Brain microvascular endothelial cell (primary cell): Measurements from ENCODE around the gene PDE6B.

Experiments
- DNase-seq: peaks from one replicate; pipeline ENCODE4 v3.0.0-alpha.2; 2020
- H3K27ac ChIP-seq: fragments of 250-450 bp; sonication (Bioruptor Pico); 2 replicates; pipeline ENCODE4 v1.5.1; 2020; ENCODE audit warnings: mild to moderate bottlenecking, moderate library complexity
- H3K27me3 ChIP-seq: fragments of 250-450 bp; sonication (Bioruptor Pico); replicated peaks from 2 replicates; pipeline ENCODE4 v1.5.1; 2020; ENCODE audit warnings: mild to moderate bottlenecking
- H3K36me3 ChIP-seq: fragments of 250-450 bp; sonication (Bioruptor Pico); replicated peaks from 2 replicates; pipeline ENCODE4 v1.5.1; 2020; ENCODE audit warnings: mild to moderate bottlenecking
- H3K4me3 ChIP-seq: 2 replicates; pipeline ENCODE4 v1.5.1; 2011; ENCODE audit warnings: low read depth, mild to moderate bottlenecking, control low read depth, low read length, moderate library complexity
- in situ Hi-C: cut with HindIII; loops from 2 replicates; pipeline ENCODE4 v1.10.0; 2017; ENCODE audit warnings: low sequenced_read_pairs, low pct_ligation_motif_present
- TF ChIP-seq, protein P1 (sequence below): IDR thresholded peaks from 2 replicates; pipeline ENCODE4 v1.5.1; 2011; ENCODE audit warnings: low read depth, mild to moderate bottlenecking, moderate library complexity, low read length, control low read depth, inconsistent platforms; ENCODE audit errors: missing control alignments

PDE6B gene

DNA sequence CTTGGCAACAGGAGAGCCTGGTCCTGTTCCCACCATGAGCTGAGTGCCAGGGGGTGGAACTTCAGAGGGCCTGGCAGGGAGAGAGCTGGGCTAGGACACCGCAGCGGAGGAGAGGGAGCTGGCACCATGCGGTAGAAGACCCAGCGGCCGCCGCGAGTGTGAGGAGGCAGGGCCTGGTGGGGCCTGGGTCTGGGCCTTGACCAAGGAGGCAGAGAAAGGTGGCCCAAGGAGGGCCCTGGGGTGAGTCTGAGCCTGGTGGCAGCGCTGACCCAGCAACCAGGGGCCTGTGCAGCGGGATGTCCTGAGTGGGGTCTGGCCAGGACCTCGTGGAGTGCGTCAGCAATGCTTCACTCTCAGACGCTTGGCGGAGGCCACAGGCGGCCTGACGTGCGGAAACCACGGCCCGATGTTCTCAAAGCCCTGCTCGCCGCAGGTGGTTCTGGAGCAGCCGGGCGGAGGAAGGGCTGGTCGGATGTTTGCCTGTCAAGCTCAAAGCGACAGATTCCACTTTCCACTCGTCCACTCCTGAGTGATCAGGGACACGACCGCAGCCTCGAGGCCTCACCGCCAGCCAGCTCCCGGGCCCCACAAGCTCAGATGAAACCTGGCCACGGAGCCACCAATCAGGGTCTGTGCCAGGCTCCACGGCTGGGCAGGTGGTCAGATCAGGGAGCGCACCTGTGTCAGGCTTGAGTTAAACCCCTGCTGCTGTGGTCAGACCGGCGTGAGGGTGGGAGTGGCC is 27.9 kb downstream of the PDE6B start:
- Histone ChIP-seq H3K27ac (no peak overlapping the region), H3K4me3 (no peak overlapping the region), H3K36me3 (no peaks in the 10 kb centered on the region), H3K27me3 (no peaks in the 10 kb centered on the region)
- TF ChIP-seq, protein P1, sequence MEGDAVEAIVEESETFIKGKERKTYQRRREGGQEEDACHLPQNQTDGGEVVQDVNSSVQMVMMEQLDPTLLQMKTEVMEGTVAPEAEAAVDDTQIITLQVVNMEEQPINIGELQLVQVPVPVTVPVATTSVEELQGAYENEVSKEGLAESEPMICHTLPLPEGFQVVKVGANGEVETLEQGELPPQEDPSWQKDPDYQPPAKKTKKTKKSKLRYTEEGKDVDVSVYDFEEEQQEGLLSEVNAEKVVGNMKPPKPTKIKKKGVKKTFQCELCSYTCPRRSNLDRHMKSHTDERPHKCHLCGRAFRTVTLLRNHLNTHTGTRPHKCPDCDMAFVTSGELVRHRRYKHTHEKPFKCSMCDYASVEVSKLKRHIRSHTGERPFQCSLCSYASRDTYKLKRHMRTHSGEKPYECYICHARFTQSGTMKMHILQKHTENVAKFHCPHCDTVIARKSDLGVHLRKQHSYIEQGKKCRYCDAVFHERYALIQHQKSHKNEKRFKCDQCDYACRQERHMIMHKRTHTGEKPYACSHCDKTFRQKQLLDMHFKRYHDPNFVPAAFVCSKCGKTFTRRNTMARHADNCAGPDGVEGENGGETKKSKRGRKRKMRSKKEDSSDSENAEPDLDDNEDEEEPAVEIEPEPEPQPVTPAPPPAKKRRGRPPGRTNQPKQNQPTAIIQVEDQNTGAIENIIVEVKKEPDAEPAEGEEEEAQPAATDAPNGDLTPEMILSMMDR = no peak
- no peak for DNase-seq
- in situ Hi-C loops = no loop called here

DNA sequence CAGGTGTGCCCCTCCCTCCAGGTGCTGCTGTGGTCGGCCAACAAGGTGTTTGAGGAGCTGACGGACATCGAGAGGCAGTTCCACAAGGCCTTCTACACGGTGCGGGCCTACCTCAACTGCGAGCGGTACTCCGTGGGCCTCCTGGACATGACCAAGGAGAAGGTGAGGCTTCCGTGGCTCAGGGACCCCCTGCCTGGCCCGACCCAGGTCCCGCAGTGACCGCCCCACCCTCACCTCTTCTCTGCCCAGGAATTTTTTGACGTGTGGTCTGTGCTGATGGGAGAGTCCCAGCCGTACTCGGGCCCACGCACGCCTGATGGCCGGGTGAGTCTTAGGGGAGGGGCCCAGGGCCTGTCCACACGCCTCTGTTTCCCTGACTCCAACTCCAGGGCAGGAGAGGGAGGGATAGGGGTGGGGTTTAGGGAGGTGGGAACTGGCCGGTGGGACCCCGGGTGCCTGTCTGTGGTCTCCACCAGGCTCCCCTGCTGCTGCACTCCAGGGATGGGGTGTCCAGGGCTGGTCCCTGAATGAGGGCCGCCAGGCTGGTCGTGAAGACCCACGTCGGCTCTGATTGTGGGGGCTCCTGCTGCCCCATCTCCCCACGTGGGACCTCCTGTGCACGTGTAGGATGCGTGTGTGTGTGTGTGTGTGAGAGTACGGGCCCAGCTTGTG is 28.6 kb downstream of the PDE6B start:
- H3K27me3 ChIP-seq = no peaks in the 10 kb centered on the region
- H3K4me3 ChIP-seq = no peak overlapping the region
- TF ChIP-seq, protein P1 = no peak
- DNase-seq = no peak
- in situ Hi-C loops = no loop called here
- H3K27ac ChIP-seq = no peak overlapping the region
- H3K36me3 ChIP-seq = no peaks in the 10 kb centered on the region

DNA sequence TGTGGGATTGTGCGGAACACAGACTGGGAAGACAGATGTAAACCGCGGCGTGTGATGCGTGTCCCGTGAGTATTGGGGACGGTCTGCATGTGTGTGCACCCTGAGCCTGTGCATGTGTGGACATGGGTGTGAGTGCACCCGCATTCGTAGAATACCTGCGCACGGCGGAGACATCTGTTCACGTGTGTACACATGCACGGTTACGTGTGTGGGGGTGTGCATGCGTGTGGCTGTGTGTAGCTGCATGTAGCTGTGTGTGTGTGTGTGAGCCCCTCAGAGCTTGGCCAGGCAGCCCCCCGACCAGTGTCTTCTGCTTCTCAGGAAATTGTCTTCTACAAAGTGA is 29.1 kb downstream of the PDE6B start:
- no peak overlapping the region for H3K4me3 ChIP-seq

DNA sequence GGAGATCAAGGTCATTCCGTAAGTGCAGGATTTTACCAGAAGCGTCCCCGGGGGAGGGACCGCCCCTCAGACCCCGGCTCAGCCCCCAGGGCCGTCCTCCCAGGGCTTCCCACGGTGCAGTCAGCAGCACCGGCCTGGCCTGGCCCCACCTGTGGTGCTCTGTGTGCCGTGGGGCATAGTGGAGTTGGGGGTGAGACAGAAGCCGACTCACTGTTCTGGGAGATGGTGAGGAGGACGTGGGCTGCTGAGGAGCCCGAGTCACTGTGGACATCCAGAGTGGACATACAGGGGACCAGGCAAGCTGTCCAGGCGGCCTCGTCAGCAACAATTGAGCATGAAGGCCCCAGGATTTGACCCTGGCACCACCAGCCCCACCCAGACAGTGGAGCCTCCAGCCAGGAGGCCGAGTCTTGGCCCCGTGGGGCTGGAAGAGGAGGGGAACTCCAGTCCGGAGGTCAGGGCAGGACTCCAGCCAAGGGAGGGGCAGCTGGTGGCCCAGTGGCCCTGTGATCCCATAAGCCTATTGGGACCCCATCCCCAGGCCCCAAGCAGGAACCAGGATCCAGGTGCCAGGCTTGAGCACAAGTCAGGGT is 29.6 kb downstream of the PDE6B start:
- in situ Hi-C loops = no loop called here
- H3K36me3 ChIP-seq = no peaks in the 10 kb centered on the region
- H3K27me3 ChIP-seq = no peaks in the 10 kb centered on the region
- H3K27ac ChIP-seq = no peak overlapping the region
- no peak for DNase-seq
- TF ChIP-seq, protein P1 = no peak
- H3K4me3 ChIP-seq = no peak overlapping the region

More for the DNA sequence above, 29.1 kb downstream of the PDE6B start:
- in situ Hi-C loops = no loop called here
- no peaks in the 10 kb centered on the region for H3K27me3 ChIP-seq
- TF ChIP-seq, protein P1 = no peak
- H3K27ac ChIP-seq = no peak overlapping the region
- H3K36me3 ChIP-seq = no peaks in the 10 kb centered on the region
- no peak for DNase-seq

DNA sequence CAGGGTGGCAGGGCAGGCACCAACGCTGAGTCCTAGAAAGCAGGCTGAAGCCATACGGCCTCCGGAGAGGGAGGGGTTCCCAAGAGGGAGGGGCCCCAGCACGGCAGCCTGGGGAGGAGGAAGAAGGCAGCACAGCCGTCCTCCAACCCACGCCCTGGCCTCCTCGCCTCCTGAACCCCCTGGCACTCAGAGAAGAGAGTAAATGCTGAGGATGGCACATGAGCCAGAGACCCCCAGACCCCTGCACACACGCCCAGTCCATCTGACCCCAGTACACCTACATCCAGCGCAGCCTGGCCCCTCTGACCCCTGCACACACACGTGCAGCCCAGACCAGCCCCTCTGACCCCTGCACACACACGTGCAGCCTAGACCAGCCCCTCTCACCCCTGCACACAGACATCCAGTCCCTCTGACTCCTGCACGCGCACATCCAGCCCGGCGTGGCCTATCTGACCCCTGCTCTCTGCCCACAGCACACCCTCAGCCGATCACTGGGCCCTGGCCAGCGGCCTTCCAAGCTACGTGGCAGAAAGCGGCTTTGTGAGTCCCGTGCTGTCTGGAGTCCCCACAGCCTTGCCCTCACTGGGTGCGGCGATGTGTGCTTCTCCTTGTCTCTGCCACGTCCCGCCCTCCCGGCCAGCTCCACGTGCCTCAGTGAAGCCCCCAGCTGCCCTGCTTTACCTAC is 30.2 kb downstream of the PDE6B start:
- Histone ChIP-seq H3K4me3 (no peak overlapping the region), H3K27me3 (no peaks in the 10 kb centered on the region), H3K36me3 (no peaks in the 10 kb centered on the region), H3K27ac (no peak overlapping the region)
- TF ChIP-seq, protein P1 = no peak
- DNase-seq = no peak
- in situ Hi-C loops = no loop called here
